GM21576 (cell line): ENCODE measurements around the gene DNAH6.
"Not testable (repeated sequence)": the region's sequence is repeated elsewhere in the genome, so short reads cannot be mapped to it uniquely, and the experiment has no call there.

Source experiments
- ATAC-seq: cut with Tn5 transposase; IDR thresholded peaks from one replicate; pipeline ENCODE4 v1.9.1; 2021; ENCODE audit warnings: mild to moderate bottlenecking, moderate library complexity; ENCODE audit not compliant: unreplicated experiment

DNAH6 gene

DNA sequence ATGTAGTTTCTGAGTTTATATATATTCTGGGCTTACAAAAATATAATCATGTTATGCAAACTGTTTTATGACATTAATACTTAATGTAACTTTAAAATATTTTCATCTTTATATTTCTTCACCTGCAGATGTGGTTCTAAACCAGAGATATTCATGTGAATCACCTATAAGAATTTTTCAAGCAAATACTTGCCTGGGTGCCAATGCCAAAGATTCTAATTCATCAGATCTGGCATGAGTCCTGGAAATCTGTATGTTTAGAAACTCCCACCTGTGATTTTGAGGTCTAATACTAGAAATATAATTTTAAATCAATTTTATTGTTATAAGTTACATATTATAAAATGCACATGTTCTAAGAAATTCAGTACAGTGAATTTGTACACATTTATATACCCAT is 19.9 kb upstream of the DNAH6 start:
- no peak for ATAC-seq

DNA sequence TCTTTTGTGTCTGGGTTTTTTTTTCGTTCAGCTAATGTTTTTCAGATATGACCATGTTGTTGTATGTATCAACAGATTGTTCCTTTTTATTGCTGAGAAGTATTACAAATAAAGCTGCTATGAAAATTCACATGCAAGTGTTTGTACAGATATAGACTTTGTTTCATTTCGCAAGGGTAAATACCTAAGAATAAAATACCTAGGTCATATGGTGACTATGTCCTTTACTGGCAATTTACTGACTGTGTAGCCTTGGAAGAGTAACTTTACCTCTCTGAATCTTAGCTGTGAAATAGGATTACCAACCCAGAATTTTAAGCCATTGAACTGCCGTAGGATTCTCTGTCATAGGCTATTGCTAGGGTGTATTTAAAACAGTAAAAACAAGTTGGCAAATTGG is 19.0 kb upstream of the DNAH6 start:
- no peak for ATAC-seq

GRCh38 chr2:84498150-84498799 is 18.0 kb upstream of the DNAH6 start:
- no peak for ATAC-seq

GRCh38 chr2:84511024-84511423 is 5.3 kb upstream of the DNAH6 start:
- not testable (repeated sequence) for ATAC-seq

DNA sequence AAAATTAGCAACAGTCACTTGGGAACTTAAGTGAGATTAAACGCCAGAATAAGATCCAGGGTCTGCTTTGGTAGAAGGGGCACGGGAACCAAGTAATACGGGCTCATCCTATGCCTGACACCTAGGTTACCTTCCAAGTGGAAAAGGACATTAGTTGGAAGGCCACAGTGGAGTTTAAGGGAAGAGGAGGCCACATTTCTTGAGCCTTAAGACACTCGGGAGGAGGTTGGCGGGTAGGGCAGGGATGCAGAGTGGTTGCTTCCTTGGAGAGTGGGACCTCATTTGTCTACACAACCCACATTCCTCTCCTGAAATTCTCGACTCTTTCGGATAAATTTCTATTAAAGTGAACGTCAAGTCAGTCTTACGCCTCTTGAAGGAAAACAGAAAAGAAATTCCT is 510 bp upstream of the DNAH6 start:
- no peak for ATAC-seq

- no peak for ATAC-seq
Measured at GRCh38 chr2:84519332-84519957, 3.1 kb downstream of the DNAH6 start.

- no peak for ATAC-seq
Measured at GRCh38 chr2:84526562-84526961, 10.3 kb downstream of the DNAH6 start.

DNA sequence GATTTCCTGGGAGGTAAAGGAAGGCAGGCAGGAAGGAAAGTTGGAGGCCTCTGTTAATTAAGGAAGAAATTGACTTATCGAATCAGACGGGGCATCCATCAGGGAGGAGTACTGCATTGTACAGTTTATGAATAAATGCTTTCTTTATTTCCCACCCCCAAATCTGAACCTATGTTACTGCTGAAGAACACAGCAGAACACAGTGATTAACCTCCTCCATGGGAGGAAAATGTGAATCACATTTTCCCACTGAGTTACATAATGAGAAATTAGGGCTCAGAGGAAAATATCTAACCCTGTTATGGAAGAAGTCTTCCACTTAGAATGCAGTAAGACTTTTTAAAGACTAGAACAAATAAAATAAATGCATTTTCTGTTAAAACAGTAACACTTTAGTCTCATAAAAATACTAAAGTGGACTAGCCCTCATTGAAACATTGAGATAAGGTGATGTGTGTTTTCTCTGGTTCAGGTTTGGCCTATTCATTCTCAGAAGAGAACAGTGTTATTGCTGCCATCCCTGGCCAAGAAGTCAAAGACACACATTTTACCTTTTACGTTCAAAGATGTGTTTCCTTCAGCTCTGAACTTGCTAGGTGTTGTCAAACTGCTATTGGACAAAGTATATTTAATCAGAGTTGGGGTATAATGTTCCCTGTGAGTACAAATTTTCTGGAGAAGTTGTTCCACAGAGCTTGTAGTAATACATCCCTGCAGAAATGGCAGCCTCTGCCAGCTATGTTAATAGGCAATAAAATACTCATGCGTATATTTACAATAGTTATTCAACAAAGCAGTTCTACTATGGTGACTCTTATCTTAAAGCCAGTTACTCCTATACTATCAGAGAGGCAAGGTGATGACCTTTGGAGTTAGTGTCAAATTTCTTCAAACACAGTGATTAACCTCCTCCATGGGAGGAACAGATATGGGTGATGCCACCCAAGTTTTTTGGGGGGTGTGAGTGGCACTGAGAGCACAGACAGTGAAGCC is 11.1 kb downstream of the DNAH6 start:
- no peak for ATAC-seq

DNA sequence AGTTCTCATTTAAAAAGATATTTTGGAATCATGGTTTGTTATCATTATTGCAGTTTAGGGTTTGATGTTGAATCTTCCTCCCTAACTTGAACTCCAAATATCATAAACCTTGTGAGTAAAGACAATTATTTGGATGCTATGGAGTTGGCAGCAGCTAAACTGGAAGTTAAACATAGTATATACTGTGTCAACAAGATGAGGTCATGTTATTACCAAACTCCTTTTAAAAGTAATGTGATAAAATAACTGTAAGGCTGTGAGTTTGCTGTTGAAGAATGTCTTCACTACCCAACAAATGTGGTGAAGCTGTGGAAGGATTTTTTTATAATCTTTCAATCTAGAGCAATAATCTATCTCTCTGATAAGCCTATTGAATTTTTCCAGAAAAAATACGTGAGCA is 16.0 kb downstream of the DNAH6 start:
- ATAC-seq, result no peak

DNA sequence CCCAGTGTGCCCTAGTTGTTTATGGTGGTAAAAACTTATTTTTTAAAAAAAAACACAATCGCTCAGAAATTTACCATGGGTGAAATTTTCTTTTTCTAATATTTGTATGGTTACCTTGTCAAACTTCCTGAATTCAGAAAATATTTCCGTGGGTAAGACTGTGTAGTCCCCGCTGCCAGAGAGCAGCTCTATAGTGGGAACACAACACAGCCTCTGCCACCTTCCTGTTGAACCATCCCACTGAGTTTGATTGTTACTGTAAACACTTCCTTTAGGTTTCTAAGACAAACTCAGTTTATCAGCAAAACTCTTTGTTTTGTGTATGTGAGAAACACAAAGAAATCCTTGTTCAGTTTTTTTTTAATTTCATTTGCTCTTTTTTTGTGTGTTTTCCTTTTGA is 17.9 kb downstream of the DNAH6 start:
- ATAC-seq, result no peak

DNA sequence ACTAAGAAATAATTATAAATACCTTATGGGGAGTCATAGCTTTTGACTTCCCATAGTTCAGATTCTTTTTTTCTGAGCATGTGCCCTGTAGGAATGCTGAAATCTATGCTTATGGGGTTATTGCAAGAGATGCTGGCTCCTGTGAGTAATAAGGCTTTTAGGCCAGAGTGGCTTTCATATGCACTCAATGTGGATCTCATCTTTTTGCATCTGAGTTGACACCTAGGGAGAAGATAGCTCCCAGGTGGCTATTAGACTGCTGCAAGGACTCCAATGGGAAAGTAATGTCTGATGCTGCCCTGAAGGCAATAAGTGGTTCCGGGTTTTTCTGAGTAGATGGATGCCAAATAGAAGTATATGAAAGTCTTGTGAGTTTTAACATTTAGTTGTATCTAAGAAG is 21.0 kb downstream of the DNAH6 start:
- no peak for ATAC-seq

DNA sequence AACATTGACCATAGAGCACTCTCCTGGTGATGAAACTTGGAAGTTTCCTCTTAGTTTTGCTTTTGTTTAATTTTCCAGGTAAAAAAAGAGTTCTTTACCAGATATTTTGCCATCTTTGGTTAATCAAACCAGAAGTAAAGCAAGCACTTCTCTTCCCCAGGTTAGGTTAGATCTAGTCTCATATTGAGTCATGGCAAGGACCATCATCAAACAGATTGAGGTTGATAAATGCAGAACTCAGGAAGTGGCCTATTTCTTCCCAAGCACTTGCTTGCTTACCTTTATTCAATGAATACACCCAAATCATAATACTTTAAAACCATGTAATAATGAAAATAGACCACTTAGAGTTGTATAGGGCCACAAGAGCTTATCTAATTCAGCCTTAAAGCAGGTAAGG is 23.4 kb downstream of the DNAH6 start:
- ATAC-seq, result no peak

- no peak for ATAC-seq
Measured at GRCh38 chr2:84545005-84545404, 28.7 kb downstream of the DNAH6 start.

DNA sequence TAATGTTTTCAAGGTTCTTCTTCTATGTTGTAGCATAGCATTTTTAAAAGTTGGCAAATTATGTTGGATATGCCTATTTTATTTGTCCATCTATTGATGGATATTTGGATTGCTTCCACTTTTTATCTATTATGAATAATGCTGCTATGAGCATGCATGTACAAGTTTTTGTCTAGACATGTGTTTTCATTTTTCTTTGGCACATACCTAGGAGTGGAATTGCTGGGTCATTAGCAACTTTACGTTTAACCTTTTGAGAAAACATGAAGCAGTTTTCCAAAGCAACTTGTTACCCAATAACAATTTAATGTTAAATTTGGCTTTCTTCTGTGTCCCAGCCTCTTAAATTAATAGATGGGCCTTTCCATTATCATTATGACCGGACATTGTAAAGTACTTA is 30.3 kb downstream of the DNAH6 start:
- ATAC-seq, result no peak

- ATAC-seq, result no peak
Measured at GRCh38 chr2:84548303-84548702, 32.0 kb downstream of the DNAH6 start.

DNA sequence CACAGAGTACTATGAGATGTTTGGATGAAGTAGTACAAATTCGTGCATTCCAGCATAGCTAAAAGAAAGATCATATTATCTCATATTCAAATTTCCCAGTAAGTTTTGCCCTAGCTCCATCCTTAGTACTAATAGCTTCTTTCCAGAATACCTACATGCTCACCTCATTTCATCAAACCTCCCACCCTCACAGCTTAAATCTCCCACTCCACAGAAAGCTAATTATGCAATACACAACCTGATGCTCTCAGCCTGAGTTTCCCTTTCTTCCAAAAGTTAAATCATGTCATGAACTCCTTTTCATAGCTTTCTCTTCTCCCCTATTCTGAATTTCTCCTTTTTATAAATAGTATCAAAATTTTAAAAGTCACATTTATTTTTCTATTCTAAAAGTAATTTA is 34.6 kb downstream of the DNAH6 start:
- no peak for ATAC-seq

GRCh38 chr2:84551526-84551925 is 35.2 kb downstream of the DNAH6 start:
- not testable (repeated sequence) for ATAC-seq

GRCh38 chr2:84556190-84556589 is 39.9 kb downstream of the DNAH6 start:
- ATAC-seq, result peak; percentile 71

DNA sequence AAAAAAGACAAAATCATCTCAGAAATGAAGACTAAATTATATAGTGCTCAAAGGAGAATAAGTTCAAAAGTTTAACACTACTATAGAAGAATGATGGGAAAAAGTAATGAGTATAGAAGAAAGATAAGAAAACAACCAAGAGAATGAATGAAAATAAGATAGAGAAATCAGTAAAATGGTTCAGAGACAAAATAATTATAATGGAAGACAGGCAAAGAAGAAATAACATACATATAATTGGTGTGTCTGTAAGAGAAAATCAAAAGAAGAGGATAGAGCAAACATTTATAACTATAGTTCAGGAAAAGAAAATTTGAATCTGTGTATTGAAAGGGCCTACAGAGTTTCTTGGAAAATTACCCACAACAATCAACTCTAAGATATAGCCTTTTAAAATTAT is 43.5 kb downstream of the DNAH6 start:
- no peak for ATAC-seq

DNA sequence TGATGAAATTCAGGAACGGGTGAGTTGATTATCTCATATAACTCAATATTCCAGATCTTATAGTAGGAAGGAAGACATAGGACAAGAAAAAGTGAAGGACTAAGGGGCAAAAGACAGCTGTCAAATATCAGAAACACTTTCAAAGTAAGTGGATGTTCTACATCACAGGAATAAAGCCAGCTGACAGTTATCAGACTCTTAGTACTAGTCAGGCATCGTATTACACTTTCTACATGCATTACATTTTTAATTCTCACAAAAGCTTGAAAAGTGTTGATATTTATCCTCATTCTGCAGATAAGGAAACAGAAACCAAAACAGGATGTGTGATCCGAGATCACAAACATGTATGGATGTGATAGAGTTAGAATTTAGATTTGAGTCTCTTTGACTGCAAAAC is 63.4 kb downstream of the DNAH6 start:
- no peak for ATAC-seq

DNA sequence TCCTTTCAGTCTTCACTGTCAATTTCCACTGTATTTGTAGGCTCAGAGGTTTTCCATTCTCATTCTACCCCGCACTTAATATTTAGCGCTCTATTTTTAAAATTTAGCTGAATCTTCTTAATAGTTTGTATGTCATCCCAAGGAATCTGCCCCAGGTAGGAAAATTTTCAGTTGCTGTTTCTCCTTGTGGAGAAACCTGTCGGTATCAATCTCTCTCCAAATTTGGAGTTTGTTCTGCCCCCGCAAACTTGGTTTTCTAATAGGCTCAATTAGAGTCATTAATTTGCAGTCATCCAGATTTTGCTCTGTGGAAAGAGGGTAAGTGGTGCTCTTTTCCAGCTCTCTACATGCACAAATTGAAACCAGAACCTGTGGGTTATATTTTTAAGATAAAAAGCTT is 87.6 kb downstream of the DNAH6 start:
- ATAC-seq, result no peak

DNA sequence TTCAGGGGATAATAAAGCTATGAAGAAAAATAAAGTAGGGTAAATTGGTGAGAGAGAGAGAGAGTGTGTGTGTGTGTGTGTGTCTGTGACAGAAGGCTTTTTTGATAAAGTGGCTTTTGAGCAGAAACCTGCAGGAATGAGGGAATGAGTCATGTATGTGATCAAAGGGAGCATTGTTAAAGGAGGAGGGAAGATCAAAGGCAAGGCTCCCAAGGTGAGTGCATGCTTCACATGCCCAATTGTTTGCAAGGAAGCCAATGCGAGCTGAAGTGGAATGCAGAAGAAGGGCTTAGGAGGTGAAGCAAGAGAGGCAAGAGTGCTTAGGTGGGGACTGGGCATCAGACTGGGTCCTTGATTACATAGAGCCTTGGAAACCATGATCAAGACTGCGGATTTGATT is 96.8 kb downstream of the DNAH6 start:
- no peak for ATAC-seq
